ENCODE data around the gene UBAP2L.
"Not testable (repeated sequence)": the region's sequence is repeated elsewhere in the genome, so short reads cannot be mapped to it uniquely, and the experiment has no call there.

Gene UBAP2L

DNA sequence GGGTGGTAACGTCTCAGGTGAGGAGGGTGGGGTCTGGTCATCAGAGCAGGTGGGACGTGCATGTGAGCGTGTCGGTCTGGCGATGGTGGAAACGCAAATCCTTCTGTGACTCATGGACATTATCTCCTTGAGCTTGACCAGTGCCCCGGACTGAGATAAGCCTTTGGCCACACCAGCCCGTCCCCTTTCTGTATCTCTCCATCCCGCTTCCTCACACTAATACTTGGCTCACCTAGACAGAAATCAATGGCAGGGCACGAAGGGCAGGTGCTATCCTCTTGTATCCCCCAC is 92.3 kb downstream of the UBAP2L start:
- DNase-seq (ENCODE audit: low spot score): no peak

DNA sequence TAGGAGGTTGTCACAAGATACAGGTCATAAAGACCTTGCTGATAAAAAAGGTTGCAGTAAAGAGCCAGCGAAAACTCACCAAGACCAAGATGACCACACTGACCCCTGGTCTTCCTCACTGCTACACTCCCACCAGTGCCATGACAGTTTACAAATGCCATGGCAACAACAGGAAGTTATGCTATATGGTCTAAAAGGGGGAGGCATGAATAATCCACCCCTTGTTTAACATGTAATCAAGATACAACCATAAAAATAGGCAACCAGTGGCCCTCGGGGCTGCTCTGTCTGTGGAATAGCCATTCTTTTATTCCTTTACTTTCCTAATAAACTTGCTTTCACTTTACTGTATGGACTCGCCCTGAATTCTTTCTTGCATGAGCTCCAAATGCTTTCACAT is 93.5 kb downstream of the UBAP2L start:
- not testable (repeated sequence) for DNase-seq (ENCODE audit: low spot score)

DNA sequence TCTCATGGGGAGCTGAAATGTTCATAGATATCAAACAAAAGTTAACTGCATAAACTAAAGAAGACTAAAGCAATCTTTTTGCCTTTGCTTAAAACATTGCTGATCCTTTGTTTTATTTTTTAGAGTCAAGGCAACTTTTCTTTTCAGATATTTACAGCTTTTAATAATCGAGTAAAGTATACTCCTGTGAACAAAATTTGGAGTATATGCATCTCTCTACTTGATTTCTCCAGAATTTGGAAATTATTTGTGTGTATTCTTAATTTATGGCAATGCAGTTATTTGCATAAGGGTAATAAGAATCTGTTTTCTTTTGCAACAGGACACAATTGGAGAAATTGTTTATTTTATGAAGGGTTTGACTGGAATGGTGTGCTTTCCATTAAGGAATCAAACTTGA is 95.9 kb downstream of the UBAP2L start:
- no peak for DNase-seq (ENCODE audit: low spot score)

DNA sequence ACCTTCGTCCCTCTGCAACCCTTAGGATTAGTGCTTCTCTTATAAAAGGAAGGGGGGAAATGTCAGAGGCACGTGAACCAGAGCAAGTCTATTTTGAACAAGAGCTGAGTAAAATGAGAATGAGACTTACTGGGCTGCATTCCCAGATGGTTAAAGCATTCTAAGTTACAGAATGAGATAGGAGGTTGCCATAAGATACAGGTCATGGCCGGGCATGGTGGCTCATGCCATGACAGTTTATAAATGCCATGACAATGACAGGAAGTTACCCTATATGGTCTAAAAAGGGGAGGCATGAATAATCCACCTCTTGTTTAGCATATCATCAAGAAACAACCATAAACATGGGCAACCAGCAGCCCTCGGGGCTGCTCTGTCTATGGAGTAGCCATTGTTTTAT is 97.6 kb downstream of the UBAP2L start:
- DNase-seq (ENCODE audit: low spot score): no peak

All from hepatic stellate cell (primary cell).